DMS53 treated with DMSO at 0.1 percent for 48 hours (cell line): Measurements from ENCODE around the gene AXL.

Experiments
- DNase-seq: peaks from one replicate; lab custom pipeline; 2025; ENCODE audit not compliant: unreplicated experiment; lab: John Stamatoyannopoulos, UW

The AXL gene

DNA sequence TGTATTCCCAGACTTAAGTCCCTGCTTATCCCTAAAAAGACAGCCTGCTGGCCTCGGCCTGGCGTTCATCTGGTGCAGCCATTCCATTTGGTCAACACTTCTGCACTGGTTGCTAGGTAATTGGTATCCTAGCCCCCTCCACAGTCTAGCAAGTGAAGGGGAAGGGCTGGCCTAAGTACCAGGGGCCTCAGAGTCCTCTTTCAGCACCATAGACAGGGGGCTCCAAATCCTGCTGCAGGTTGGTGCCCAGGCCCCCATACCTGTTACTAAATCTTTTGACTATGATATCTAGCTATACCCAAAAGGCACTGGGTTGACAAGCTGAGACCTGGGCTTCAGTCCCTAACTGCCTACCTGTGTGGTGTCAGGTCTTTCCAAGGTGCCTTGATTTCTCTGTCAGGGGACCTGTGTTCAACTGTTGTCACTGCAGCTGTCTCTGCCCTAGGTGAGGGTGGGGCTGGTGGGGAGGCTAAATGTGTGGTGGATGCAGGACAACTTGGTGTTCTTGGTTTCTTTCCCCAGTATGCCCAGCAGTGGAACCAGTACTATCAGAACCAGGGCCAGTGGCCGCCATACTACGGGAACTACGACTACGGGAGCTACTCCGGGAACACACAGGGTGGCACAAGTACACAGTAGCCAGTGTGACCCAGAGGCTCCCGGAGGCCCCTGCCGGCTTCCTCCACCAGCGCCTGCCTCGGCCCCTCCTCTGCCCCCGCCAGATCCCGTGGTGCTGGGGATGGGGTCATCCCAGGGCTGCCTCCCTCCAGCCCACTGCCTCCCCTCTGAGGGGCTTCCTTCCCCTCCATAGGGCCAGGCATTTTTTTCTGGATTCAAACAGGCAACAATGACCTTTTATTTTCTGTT, 87.1 kb downstream of the AXL start:
- no peak for DNase-seq

DNA sequence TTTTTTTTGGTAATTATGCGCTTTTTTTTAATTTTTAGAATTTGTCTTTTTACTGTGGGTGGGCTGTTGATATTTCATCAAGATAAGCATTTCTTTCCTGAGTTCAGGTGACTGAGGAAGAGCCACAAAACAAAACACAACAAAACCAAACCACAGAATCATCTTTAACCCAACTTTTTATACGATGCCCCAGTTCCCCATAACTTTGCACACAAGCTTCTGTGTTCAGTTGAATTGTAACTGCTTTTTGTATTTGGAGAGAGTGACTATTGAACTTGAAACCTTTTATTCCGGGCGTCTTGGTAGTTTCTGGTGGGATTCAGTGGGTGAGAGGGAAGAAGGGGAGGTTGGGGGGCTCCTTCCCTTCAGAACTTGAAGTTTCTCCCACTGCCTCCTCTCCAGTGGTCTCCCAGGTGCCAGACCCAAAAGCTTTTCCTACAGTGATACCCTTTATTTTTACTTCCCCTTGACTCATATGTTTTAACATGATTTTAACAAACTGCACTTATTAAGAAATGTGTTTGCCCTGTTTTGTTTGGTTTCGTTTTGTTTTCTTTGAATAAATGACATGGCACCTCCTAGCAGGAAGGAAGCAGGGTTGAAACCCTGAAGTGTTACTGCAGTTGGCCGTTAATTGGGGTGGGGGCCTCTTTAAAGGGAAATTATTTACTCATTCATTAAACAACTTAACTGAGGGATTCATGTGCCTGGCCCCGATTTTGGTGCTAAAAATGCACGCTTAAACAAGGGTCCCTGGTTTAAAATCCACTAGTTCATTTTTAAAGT, 88.3 kb downstream of the AXL start:
- no peak for DNase-seq

DNA sequence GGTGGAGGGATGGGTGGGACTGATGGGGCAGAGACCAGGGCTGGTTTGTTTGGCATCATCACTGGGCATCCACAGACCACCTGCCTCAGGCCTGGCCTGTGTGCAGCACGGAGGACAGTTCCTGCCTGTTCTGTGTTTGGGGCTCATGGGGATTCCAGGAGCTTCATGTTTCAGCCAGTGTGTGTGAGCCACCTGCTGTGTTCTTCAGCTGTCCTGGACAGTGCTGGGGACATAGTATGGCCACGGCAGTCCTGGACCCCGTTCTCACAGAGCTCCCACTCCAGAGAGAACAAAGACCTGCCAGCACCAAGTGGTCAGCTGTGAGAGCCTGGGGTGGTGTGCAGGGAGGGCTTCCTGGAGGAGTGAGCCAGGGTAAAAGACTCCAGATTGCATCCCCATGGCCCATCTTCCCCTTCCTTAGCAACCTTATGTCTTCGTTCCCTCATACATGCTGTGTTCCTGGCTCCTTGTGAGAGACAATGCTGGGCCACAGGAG, 89.0 kb downstream of the AXL start:
- DNase-seq = no peak

DNA sequence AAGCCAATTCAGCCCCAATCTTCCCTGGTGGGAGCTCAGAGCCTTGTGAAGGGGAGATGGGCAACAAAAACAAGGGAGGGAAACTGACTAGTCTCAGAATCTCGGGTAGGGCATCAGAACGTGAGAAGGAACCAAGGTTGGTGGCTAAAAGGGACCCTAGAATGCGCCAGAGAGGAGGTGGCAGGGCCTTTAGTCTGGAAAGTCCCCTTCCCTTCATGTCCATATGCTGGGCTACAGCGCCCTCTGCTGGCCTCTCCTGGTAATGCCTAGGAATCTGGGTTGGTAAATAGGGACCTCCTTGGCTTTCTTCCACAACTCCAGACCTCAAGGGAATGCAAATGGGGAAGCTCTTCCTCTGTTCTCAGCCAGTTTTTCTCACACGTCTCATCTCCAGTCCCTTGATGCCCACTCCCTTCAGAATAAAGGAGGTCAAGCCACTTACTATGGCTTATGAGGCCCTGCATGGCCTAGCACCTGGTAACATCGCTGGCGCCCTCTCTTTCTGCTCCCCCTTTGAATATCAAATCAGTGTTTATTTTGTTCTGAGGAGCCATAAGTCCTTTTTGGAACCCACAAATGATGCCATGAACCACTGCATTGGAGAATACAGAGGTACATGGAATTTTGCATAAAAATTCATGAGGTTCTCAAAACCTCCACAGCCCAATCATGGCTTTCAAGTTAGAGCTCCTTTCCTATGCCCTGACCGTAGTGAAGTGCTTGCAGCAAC, 89.6 kb downstream of the AXL start:
- peak; percentile 73 for DNase-seq

DNA sequence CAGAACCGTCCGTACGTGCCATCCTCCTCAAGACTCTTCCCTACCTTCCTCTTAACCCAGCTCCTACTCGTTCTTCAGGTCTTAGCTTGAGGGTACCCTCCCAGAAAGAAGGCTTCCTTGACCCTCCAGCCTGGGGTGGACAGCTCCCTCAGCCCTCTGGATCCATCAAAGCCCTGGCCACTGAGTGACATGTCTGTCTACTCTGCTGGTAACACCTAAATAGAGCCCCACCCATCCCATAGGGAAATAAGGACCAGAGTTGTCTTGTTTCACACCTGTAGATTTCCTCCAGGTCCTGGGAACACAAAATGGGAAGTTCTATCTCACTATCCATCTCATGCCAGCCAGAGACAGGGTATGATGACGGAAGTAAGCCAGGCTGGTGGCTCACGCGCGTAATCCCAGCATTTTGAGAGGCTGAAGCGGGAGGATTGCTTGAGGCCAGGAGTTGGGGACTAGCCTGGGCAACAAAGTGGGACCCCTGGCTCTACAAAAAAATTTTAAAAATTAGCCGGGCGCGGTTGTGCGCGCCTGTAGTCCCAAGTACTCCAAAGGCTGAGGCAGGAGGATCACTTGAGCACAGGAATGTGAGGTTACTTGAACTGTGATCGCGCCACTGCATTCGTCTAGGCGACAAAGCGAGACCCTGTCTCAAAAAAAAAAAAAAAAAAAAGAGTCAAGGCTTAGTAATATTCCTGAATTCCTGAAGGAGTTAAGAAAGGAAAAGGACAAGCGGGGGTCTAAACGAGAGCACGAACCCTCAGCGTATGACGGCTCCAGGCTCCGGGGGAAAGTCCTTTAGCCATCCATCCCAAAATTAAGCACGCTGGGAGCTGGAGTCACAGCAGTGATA, 90.4 kb downstream of the AXL start:
- DNase-seq = peak; percentile 68

DNA sequence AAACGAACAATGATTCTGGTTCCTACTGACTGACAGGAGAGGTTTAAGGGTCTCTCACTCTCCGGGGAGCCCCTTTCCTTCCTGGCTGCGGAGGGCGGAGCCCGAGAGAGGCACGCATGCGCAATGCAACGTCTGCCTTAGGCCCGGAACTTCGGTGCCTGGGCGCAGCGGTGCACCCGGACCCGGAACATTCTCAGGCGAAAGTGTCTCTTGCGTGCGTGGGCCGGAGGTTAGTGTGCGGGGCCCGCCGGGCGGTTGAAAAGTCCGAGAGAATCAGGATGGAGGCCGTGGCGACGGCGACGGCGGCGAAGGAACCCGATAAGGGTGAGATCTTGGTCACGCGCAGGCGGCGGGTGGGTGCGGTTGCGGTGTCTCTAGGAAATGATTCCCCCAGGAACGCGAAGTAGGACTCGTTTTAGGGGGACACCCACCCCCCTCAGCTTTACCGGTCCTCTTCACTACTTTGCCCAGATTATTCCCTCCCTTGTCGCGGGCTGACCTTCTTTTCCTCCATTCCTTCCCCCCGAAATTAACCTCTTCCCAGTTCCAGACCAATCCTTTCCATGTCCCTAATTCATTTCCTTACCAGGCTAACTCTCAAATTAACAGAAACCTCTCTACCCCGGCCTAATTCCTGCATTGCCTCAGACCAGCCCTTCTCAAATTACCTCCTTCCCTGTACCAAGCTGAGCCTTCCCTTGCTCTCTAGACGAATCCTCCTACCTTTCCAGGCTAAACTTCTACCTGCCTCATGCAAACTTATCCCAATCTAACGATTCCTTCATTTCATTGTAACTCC, 91.2 kb downstream of the AXL start, which contains the start of gene CCDC97:
TSS of gene CCDC97 (plus strand) at position 140 of the 799 bp plus-strand sequence. CDS start at position 279, 139 bp downstream.
- DNase-seq = peak; percentile 74

DNA sequence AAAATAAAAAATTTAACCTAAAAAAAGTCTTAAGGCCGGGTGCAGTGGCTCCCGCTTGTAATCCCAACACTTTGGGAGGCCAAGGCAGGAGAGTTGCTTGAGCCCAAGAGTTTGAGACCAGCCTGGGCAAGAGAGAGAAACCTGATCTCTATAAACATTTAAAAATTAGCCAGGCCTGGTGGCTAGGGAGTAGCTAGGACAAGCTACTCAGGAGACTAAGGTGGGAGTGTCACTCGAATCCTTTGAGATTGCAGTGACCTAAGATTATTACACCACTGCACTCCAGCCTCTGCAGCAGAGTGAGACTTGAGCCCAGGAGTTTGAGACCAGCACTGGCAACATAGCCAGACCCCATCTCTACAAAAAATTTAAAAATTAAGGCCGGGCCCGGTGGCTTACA, 92.0 kb downstream of the AXL start:
- DNase-seq = no peak
